HG03575 (cell line): ENCODE measurements around the gene DACT3.

Experiments
- ATAC-seq: cut with Tn5 transposase; IDR thresholded peaks from one replicate; pipeline ENCODE4 v1.9.1; 2021; ENCODE audit not compliant: unreplicated experiment, insufficient number of reproducible peaks, low FRiP score; ENCODE audit errors: extremely low read depth

DACT3 gene

DNA sequence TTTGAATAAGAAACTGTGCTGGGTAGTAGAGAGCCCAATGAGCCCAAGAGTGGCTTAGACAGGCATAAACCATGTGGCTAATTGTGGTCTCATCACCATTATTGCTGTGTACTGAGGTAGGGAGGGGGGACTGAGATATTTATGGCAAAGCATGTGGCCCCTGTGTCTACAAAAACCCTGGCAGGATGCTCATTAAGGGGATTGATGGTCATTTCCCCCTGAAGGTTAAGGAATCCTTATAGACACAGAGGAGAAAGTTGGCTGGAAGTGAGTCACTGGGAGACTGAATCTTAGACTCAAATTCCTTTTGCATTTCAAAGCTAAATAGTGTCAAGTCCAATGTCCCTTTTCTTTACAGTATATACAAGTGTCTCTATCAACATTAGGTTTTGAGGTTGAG, 9.8 kb upstream of the DACT3 start:
- ATAC-seq, result no peak

DNA sequence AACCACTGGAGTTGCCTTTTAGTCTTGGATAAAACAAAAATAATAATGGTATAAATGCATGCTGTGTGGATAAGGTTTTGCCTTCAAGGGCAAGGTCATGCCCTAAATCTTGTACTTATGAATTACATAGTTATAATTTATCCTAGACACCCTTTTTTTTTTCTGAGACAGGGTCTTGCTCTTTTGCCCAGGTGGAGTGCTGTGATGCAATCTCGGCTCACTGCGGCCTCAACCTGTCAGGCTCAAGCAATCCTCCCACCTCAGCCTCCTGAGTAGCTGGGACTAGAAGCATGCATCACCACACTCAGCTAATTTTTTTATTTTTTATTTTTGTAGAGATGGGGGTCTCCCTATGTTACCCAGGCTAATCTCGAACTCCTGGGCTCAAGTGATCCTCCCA, 7.7 kb upstream of the DACT3 start:
- no peak for ATAC-seq

DNA sequence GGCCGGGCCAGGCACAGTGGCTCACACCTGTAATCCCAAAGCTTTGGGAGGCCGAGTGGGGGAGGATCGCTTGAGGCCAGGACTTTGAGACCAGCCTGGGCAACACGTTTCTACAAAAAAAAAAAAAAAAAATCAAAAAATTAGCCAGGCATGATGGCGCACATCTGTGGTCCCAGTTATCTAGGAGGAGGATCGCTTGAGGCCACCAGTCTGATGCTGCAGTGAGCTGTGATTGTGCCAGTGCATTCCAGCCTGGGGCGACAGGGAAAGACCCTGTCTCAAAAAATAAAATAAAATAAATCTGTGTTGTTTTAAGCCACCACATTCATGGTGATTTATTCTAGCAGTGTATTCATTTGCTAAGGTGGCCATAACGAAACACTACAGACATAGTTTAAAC, 4.1 kb upstream of the DACT3 start:
- ATAC-seq, result no peak

- no peak for ATAC-seq
Observed at GRCh38 chr19:46661735-46662592, 982 bp upstream of the DACT3 start.

- ATAC-seq, result no peak
Observed at GRCh38 chr19:46660551-46661019, 397 bp downstream of the DACT3 start.

DNA sequence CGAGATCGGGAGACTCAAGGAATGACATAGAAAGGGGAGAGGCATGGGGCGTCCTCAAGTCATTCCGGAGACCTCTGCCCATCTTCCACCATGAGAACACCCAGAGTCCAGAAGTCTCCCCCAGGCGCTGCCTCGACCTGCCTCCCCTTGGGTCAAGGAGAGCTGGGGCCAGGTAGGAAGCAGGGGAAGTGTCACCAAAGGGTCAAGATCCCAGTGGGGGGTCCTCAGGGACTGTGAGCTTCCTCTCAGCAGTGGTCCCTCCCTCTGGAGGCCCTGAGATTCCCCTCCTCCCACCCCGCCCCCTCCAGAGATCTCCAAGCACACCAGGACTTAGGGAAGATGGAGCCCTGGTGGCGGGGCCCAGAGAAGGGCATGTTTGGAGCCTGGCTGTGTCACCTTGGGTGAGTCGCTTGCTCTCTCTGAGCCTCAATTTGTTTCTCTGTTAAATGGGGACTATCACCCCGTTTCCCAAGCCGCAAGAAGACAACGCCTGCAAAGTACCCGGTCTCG, 919 bp downstream of the DACT3 start:
- no peak for ATAC-seq

DNA sequence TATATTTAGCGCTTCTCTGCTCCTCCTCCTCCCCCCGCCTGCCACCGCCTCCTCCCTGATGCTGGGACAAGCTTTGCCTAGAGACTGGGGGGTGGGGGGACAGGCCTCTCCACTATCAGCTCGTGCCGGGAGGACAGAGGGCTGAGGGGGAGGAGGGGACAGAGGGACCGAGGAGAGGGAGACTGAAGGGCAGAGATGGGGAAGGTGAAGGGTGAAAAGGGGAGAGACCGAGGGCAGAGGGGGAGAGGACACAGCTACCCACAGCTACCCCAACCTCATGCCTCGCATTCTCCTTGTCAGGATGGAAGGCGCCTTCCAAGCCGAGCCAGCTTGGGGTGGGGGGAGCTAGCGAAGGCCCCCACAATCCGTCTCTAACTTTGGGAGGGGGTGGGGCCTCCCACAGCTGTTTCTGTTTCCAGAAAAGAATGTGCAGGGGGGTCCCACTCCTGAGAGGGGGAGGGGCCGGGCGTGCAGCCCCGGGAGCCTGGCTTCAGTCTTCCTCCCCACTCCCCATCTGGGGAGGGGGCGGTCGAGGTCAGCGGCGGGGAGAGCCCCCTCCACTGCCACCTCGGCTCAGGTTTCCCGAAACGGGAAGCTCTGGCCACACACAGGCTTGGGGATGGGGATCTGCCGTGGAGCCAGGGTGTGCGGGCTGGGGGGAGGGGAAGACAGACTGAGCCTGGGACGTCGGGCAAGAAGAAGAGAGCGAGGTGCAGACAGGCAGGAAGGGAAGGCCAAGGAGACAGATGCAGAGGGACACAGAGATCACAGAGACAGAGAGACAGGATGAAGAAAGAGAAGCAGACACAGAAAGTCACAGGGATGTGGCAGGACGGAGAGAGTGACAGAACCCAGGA, 1.6 kb downstream of the DACT3 start:
- no peak for ATAC-seq

DNA sequence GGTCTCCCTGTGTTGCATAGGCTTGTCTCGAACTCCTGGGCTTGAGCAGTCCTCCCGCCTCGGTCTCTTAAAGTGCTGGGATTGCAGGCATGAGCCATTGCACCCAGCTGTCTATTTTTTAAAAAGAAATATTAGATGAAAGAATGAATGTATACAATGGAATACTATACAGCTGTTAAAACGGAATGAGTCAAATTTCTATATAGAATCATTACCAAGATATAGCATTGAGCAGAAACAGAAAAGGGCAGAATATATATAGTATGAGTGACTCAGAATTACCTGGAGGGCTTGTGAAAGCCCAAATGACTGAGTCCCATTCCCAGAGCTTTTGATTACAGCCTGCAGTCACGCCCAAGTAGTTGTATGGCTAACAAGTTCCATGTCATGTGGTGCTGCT, 4.4 kb downstream of the DACT3 start:
- ATAC-seq, result no peak

DNA sequence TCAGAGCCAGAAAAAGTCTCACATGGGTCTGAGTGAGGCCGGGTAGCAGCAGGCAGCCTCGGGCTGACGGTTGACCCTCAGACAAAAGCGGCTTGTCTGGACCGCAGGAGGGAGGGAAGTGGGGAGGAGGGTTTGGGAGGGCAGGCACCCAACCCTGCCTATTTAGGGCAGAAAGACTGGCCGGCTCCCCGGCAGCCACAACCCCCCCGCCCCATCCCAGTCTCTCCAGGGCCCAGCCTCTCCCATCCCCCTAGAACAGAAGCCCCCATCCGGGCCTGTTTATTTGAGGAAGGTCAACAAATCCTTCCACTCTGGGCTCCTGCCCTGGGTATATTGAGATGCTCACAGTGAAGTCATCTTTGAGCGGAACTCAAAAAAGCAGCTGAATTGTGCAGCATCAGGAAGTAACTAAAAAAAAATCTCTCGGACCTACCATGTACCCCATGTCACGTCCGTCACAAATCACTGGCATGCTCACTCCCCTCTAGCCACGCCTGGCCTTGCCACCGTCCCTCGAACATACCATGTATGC, 6.3 kb downstream of the DACT3 start:
- ATAC-seq, result no peak

- no peak for ATAC-seq
Observed at GRCh38 chr19:46650445-46650844, 10.5 kb downstream of the DACT3 start.

DNA sequence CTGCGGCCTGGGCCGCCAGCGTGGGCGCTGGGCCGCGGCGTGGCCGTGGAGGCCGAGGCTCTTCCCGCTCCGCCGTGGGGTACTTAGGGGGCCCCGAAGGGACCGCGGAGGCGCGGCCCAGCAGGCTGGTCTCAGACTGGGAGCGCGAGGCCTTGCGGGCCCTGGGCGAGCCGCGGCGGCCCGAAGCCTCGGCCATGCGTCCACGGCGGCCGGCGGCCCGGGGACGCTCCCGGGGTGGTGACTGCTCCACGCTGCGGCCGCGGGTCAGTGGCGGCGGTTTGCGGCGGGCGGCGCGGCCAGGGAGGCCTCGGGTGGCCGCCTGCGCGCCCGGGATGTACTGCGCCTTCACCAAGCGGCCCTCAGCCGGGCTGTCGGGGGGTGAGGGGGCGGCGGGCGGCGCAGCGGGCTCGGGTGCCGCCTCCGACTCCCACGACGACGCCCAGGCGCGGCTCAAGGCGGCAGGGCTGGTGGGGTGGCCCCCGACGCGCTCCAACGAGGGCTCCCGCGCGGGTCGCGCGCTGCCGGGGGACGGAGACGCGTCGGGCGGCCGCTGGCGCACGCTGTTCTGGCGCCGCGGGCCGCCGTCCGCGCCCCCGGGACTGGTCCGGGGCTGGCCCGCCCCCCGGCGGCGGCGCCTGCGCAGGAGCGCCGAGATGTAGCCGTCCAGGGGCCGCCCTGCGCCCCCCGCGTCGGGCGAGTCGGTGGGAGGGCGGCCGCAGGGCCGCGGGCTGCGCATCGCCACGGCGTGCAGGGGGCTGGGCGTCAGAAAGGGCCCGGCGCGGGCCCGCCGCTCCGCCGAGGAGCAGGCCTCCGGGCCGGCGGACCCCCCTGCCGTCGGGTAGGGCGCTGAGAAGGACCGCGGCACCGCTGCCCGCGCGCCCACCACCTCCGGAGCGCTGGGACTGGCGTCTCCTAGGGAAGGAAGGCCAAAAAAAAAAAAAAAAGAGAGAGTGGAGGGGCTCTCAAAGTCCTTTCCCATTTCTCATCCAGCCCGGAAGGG, 11.7 kb downstream of the DACT3 start:
- no peak for ATAC-seq

GRCh38 chr19:46648060-46648960, 12.7 kb downstream of the DACT3 start:
- ATAC-seq, result no peak

GRCh38 chr19:46646402-46646801, 14.6 kb downstream of the DACT3 start:
- ATAC-seq, result no peak

DNA sequence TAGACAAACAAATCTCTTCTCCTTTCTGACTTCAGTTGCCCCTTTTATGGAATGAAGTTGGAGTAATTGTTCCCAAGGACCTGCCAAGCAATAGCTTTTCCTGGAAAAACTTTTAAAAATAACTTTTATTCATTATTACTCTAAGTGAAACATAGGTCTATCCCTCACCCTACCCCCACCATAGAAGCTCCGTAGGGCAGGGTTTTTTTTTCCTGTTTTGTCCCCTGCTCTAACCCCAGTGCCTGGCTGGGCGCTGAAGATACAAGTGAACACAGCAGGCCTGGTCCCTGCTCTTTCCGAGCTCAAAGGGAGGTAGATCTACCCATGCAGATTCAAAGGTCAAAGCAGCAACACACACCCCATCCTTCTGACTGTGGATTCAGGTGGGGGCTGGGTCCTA, 16.3 kb downstream of the DACT3 start:
- no peak for ATAC-seq

DNA sequence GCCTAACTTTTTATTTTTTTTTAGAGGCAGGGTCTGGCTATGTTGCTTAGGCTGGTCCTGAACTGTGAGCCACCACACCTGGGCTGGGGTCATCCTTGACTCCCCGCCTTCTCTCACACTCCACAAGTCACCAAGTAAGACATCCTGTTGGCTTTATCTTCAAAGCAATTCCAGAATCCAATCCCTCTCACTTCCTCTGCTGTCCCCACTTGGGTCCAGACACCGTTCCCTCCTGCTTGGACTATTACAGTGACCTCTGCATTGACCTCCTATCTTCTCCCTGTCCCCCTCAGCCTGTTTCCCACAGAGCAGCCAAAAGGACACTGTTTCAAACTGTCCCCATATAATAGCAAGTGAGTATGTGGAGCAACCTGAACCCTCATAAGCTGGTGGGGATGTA, 20.3 kb downstream of the DACT3 start:
- no peak for ATAC-seq

DNA sequence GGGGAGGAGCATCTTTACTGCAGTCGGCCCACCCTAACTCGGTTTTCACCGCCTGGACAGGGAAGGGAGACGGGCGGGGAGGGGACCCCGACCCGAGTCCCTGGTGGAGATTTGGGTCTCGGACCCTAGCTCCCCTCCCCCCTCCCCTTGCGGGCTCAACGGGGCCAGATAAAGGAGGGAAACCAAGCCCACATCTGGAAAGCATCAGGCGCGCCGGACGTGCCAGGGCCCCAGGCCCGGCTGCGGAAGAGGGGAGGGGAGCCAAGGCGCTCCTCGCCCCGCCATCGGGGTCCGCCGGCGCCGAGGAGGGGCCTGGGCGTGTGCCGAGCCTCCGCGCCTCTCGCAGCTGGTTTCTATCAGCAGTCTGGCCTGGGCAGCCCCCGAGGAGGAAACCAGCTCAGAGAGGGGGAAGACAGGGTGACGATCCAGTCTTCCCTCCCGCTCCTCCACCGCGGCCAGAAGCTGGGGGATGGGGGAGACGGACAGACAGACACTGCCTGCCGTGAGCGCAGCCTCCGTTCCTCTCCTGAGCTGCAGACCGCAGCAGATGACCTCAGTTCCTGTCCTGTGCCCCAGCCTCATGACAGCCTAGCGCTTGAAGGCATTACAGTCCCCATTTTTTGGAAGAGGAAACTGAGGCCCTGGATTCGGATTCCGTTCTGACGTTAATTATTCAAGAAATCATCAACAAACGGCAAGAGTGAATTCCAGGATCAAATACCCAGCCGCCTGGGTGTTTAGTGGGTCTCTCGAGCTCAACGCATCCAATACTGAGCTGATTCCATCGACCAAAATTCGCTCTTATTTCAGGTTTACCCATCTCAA, 21.4 kb downstream of the DACT3 start:
- ATAC-seq, result no peak

GRCh38 chr19:46637224-46637623, 23.8 kb downstream of the DACT3 start:
- no peak for ATAC-seq
